ENCODE results near the gene RTEL1.

GRCh38 chr20:63699466-63700198, 41.5 kb downstream of the RTEL1 start:
- TF ChIP-seq CTCF (IDR thresholded peaks at IDR 0.05): no peak
- no peak for TF ChIP-seq POLR2A (IDR thresholded peaks at IDR 0.05)

Measured in right lobe of liver (tissue), 4 donors.